Upper lobe of left lung (tissue), 4 donors: ENCODE results near the gene ILRUN.

Experiments used
- CTCF ChIP-seq, 6 experiments: fragments of 450-650 bp in 4 of 6; fragments of 200-600 bp in 2 of 6; sonication (generic) in 2 of 6; IDR thresholded peaks; one replicate each; pipeline ENCODE4 v1.5.1; 2016 to 2019; ENCODE audit warnings: antibody characterized with exemption in 6 of 6
- EP300 ChIP-seq, 4 donors: sonication (generic); formaldehyde crosslinking; IDR thresholded peaks; one replicate each; pipeline ENCODE4 v1.5.1; 2017; ENCODE audit warnings: antibody characterized with exemption in 4 of 4, control low read depth in 2 of 4
- POLR2AphosphoS5 ChIP-seq, 2 donors: sonication (generic); formaldehyde crosslinking; IDR thresholded peaks; one replicate each; pipeline ENCODE4 v1.5.1; 2017; ENCODE audit warnings: antibody characterized with exemption in 2 of 2

- TF ChIP-seq CTCF (IDR thresholded peaks at IDR 0.05) (no peak), EP300 (IDR thresholded peaks at IDR 0.05) (no peak), POLR2AphosphoS5 (IDR thresholded peaks at IDR 0.05) (no peak)
Observed at GRCh38 chr6:34726055-34726454, 29.5 kb upstream of the ILRUN start.
